Esophagus mucosa (tissue), 1 donor: ENCODE results near the gene CDH10. TPM values are rescaled to one million over a fixed set of nuclear protein-coding genes. Genes with fewer than 3 reads are reported as not detected.

ENCODE experiments used
- ATAC-seq: fragments of 200-7000 bp; cut with Tn5 transposase; one replicate; pipeline ENCODE4 v1.9.1; 2020
- total RNA-seq: library from RNA; stranded (reverse); gene quantifications from one replicate; pipeline ENCODE4 v1.2.4, GENCODE V29; 2023
- donor health status: DM: yes; HTN: yes; CAD: no.

The CDH10 gene
- total RNA-seq, 1 donor from 2014 or later, result not detected

- no peak for ATAC-seq
These were observed 49.4 kb downstream of the CDH10 start for GRCh38 chr5:24595329-24595728.

GRCh38 chr5:24591426-24591825 lies 53.4 kb downstream of the CDH10 start:
- ATAC-seq, result no peak

GRCh38 chr5:24589566-24589965 lies 55.2 kb downstream of the CDH10 start:
- no peak for ATAC-seq

GRCh38 chr5:24585751-24586150 lies 59.0 kb downstream of the CDH10 start:
- ATAC-seq, result no peak

GRCh38 chr5:24571302-24571701 lies 73.5 kb downstream of the CDH10 start:
- no peak for ATAC-seq

- no peak for ATAC-seq
These were observed 77.8 kb downstream of the CDH10 start for GRCh38 chr5:24566933-24567332.

- no peak for ATAC-seq
These were observed 89.5 kb downstream of the CDH10 start for GRCh38 chr5:24555229-24555628.

GRCh38 chr5:24547132-24547531 lies 97.6 kb downstream of the CDH10 start:
- ATAC-seq, result no peak

GRCh38 chr5:24539613-24540012 lies 105.2 kb downstream of the CDH10 start:
- no peak for ATAC-seq

- ATAC-seq, result no peak
These were observed 106.4 kb downstream of the CDH10 start for GRCh38 chr5:24538346-24538745.

GRCh38 chr5:24535646-24536045 lies 109.1 kb downstream of the CDH10 start:
- no peak for ATAC-seq

- no peak for ATAC-seq
These were observed 113.9 kb downstream of the CDH10 start for GRCh38 chr5:24530906-24531305.

- ATAC-seq, result no peak
These were observed 119.4 kb downstream of the CDH10 start for GRCh38 chr5:24525414-24525813.

- no peak for ATAC-seq
These were observed 132.4 kb downstream of the CDH10 start for GRCh38 chr5:24512423-24512822.

GRCh38 chr5:24510523-24510988 lies 134.2 kb downstream of the CDH10 start:
- ATAC-seq, result no peak

GRCh38 chr5:24509943-24510342 lies 134.8 kb downstream of the CDH10 start:
- no peak for ATAC-seq

- no peak for ATAC-seq
These were observed 139.5 kb downstream of the CDH10 start for GRCh38 chr5:24505258-24505657.

GRCh38 chr5:24497591-24498157 lies 147.1 kb downstream of the CDH10 start:
- ATAC-seq, result no peak

GRCh38 chr5:24497145-24497544 lies 147.6 kb downstream of the CDH10 start:
- ATAC-seq, result no peak

- no peak for ATAC-seq
These were observed 148.5 kb downstream of the CDH10 start for GRCh38 chr5:24496268-24496667.

- no peak for ATAC-seq
These were observed 152.5 kb downstream of the CDH10 start for GRCh38 chr5:24492229-24492628.

GRCh38 chr5:24491490-24491889 lies 153.3 kb downstream of the CDH10 start:
- ATAC-seq, result no peak

GRCh38 chr5:24487368-24488229 lies 157.2 kb downstream of the CDH10 start:
- no peak for ATAC-seq

GRCh38 chr5:24480952-24481351 lies 163.8 kb downstream of the CDH10 start:
- no peak for ATAC-seq
